NCI-H1105 treated with DMSO at 0.1 percent for 48 hours (cell line): ENCODE measurements around the gene ERBB4.

ENCODE experiments used
- DNase-seq: peaks from one replicate; lab custom pipeline; 2025; lab: John Stamatoyannopoulos, UW

Gene ERBB4

GRCh38 chr2:211347328-211347727, 1191.3 kb downstream of the ERBB4 start:
- DNase-seq, result no peak

GRCh38 chr2:211344289-211344688, 1194.3 kb downstream of the ERBB4 start:
- no peak for DNase-seq

- DNase-seq, result no peak
Observed at GRCh38 chr2:211333377-211333776, 1205.2 kb downstream of the ERBB4 start.

GRCh38 chr2:211331736-211332135, 1206.9 kb downstream of the ERBB4 start:
- DNase-seq, result no peak

- no peak for DNase-seq
Observed at GRCh38 chr2:211329882-211330281, 1208.7 kb downstream of the ERBB4 start.

GRCh38 chr2:211329421-211329820, 1209.2 kb downstream of the ERBB4 start:
- no peak for DNase-seq

- DNase-seq, result no peak
Observed at GRCh38 chr2:211328126-211328525, 1210.5 kb downstream of the ERBB4 start.
